Left ventricle myocardium superior (tissue), 1 donor: ENCODE results near the gene PIK3R3. TPM values are rescaled to one million over a fixed set of nuclear protein-coding genes. Genes with fewer than 3 reads are reported as not detected.

ENCODE experiments used
- ATAC-seq: fragments of 200-7000 bp; cut with Tn5 transposase; one replicate; pipeline ENCODE4 v1.9.1; 2020; ENCODE audit warnings: mild to moderate bottlenecking, moderate library complexity
- DNase-seq: peaks from one replicate; pipeline ENCODE4 v3.0.0-alpha.2; 2020
- intact Hi-C: fragments of 100-400 bp; cut with micrococcal nuclease; formaldehyde crosslinking; loops from one replicate; pipeline ENCODE4 v1.11.0; 2022
- long read RNA-seq: library from polyadenylated mRNA; unstranded; transcript quantifications from one replicate; pipeline ENCODE4 v2.0.0, GENCODE V29; 2021
- total RNA-seq: library from RNA; stranded (reverse); fragmentation: NEBNext Ultra II Directional; extraction: Animal tissue kit (Norgen Biotek cat#: 25700); gene quantifications from one replicate; pipeline ENCODE4 v1.2.1, GENCODE V29; 2021
- donor health status: DM: no; HTN: yes; CAD: no; lungs with severe emphysema.

PIK3R3 gene
- 26.2 TPM for total RNA-seq
- long read RNA-seq, full-length matches to known transcripts = 15 of 36 reads
- long read RNA-seq, partial matches to known transcripts = 5 of 36 reads
- long read RNA-seq, other reads (novel, unspliced or antisense) = 16 of 36 reads

- peak; percentile 98 for DNase-seq
- intact Hi-C loops = loop anchor here (5.0 kb wide), 1 partner anchor 45 kb away; the partner anchor contains the start of genes P3R3URF and TSPAN1
- peak; percentile 96 for ATAC-seq
These were observed at the start of gene PIK3R3 for GRCh38 chr1:46132529-46133180. TSS of gene PIK3R3 (minus strand) at chr1:46132629. CDS start at chr1:46131952, 677 bp downstream.

DNA sequence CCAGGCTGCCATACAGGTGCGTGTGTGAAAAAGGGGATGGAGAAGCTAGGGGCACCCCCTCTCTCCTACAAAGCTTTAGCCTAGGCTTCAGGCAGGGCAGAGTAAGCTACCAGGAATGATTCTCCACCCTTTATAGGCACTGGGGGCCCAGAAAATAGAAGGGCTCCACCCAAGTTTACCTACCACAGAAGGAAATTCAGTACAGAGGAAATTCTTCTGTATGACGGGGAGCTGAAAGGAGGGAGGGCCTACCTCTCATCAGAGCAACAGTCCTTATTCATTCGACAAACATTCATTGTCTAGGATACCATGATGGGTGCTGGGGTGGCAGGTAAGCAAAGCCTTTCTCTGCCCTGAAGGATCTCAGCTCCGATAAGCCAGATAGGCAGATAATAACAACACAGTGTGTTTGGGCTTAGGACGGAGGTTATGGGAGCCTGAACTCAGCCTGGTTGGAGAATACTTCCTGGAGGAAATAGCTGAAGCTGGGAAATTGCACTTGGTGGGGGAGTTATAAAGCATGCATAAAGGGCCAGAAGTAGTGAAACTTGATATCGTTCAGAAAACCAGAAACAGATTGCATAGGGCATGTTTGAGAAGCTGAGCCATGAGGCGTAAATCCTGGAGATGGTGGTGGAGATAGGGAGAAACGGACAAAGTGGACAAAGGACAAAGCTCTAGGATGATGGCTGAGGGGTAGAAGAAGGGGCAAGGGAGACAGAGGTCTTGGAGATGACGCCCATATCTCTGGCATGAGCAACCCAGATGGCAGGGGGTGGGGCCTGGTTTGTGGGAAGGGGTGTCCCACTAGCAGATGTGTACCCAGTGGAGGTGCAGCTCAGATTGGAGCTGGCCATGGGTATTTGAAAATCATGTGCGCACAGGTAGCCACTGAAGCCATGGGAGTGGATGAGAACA is 49.2 kb upstream of the PIK3R3 start:
- DNase-seq = no peak
- ATAC-seq = no peak
- intact Hi-C loops = no loop called here

DNA sequence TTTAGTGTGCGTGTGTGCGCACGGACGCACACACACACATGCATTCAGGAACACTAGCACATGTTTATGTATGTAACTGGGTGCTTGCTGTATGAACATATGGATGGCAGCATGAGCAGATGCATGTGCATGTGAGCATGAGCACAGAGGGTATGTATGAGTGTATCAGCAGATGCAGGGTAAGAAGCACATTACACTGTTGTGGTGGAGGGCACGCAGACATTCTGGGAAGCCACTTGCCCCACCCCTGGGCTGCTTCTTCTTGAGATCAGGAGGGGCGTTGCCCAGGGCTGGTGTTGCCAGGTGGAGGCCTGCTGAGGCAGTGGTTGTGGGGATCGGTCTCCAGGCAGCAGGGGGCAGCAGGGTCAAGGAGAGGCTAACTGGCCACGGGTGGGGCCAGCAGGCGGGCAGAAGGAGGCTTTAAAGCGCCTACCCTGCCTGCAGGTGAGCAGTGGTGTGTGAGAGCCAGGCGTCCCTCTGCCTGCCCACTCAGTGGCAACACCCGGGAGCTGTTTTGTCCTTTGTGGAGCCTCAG is 47.7 kb upstream of the PIK3R3 start:
- DNase-seq (no peak), ATAC-seq (peak; percentile 8)
- intact Hi-C loops = no loop called here

GRCh38 chr1:46179138-46180081 is 47.0 kb upstream of the PIK3R3 start:
- intact Hi-C loops = loop anchor here (2.0 to 5.0 kb wide), 2 partner anchors 47 to 143 kb away; partner anchors contain the start of gene PIK3R3
- DNase-seq (peak; percentile 68), ATAC-seq (peak; percentile 78)

DNA sequence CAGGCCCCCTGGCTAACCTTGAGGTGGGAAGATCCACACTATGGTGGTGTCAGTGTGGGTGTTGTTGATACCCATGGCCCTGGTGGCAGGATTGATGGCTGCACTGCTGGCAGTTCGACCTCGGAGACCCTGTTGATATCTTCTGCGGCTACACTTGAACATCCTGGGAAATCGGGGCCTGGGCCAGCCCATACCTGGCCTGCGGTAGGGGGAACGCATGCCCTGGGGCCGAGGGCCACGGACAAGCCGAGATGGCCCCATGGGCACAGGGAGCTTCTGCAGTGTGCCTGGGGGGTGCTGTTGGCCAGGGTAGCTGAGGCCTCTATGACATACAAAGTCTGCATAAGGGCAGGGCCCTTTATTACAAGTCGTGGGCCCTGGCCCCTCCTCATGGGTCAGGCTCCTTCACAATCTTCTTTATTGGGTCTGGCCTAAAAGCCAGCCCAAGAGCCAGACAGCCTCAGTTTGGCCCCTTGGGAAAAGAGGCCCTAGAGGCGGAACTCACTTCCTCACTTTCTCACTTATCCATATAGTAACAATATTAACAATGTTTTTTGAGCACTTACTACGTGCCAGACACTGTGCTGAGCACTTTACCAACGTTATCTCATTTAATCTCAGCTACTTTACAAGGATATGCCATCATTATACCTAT is 43.9 kb upstream of the PIK3R3 start, which contains the start of gene P3R3URF:
Gene P3R3URF (minus strand): TSS at position 278 of the 655 bp plus-strand sequence. CDS start 17 bp downstream, at position 261.
- ATAC-seq (no peak), DNase-seq (no peak)
- intact Hi-C loops = loop anchor here (5.0 kb wide), 1 partner anchor 44 kb away; the partner anchor contains the start of gene PIK3R3

DNA sequence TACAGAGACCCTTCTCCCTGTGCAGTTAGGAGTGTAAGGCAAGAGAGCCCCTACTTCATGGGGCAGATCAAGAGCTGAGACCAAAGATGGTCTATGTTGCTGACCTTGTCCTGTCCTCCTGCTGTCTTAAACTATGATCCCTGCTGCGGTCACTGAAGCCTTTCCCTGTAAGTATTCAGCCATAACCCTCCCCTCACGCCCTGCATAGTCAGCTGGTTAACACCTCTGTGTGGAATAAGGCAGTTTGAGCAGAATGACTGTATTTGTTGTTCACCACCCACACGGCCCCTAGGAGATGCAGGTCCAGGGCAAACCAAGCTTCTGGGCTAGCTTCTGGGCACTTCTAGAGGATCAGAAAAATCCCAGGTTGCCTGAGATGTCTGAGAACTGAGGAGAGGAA is 42.8 kb upstream of the PIK3R3 start:
- intact Hi-C loops = loop anchor here (5.0 kb wide), 1 partner anchor 43 kb away; the partner anchor contains the start of gene PIK3R3
- no peak for DNase-seq
- ATAC-seq = no peak

DNA sequence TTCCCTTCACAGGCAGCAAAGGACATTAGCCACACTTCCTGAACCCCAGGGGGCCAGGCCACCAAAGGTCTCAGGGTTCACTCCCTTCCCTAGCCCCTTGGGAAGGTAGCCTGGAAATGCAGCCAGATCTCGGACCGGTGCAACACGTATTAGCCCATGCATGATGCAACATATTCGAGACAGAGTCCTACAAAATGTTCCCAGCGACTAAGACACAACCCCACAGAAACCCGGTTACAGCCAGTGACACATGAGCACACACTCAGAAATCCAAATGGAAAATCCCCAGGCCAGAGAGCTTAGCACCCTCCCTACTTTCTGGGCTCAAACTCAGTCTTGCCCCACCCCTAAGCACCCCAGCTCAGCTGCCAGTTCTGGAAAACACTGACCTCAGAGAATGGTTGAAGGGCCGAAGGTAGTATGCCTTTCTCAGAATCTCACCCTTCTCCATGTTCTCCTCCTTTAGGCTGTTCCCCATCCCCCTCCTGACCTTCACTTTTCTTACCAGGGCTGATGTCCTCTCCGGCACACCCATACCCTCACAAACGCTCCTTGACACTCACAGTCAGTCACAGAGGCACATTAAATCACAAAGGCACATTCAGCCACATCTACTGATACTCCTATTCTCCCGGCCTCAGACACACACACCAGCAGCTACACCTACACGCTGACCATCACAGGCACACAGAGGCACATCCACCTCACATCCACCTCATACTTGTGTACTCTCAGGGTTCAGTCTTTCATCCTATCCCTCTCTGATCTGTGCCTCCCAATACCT is 42.2 kb upstream of the PIK3R3 start, which contains the start of gene TSPAN1:
Gene TSPAN1 (plus strand): TSS at position 640 of the 784 bp plus-strand sequence. CDS start 6,021 bp downstream, outside the sequence.
- intact Hi-C loops = loop anchor here (5.0 kb wide), 1 partner anchor 42 kb away; the partner anchor contains the start of gene PIK3R3
- DNase-seq (peak; percentile 48), ATAC-seq (peak; percentile 53)

- DNase-seq (no peak), ATAC-seq (peak; percentile 40)
- intact Hi-C loops = no loop called here
These were observed 41.0 kb upstream of the PIK3R3 start for GRCh38 chr1:46173361-46173856.

- DNase-seq (no peak), ATAC-seq (no peak)
- intact Hi-C loops = no loop called here
These were observed 39.9 kb upstream of the PIK3R3 start for GRCh38 chr1:46172321-46172720.

DNA sequence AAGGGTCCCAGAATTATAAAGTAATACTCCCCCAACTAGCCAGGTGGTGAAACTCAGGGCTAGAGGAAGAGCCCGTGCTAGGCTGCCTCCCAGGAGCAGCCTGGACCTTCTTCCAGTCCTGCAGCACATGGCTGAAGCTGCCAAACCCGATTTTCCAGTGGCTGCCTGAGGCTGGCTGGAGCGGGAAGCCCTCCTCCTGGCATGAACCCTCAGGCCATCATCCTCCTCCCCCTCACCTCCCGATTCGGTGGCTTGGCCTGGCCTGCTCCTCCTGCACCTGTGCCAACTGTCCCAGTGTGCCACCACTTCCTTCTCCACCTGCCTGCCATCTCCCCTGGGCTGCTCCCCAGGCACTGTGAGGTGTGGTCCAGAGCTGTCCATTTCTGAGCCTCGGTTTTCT is 39.4 kb upstream of the PIK3R3 start:
- intact Hi-C loops = no loop called here
- DNase-seq (no peak), ATAC-seq (peak; percentile 12)

DNA sequence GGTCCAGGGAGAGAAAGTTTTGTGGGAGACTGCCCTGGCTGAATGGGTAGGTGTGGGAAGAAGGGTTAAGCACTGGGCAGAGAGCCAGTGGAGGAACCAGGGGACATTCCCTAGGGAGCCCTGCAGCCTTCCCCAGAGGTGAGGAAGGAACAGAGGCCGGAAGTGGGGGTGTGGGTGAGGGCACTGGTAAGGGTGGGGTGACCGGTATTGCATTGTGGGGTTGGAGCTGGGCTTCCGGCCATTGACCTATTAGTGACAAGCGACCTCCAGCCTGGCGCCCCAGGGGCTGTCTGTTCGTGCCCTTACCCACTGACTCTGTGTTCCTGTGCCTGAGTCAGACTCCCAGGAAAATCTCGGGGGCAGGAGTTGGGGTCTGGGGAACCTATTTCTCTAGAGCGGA is 38.9 kb upstream of the PIK3R3 start:
- DNase-seq = peak; percentile 44
- peak; percentile 30 for ATAC-seq
- intact Hi-C loops = no loop called here

GRCh38 chr1:46169811-46170454 is 37.5 kb upstream of the PIK3R3 start:
- intact Hi-C loops = no loop called here
- ATAC-seq (no peak), DNase-seq (no peak)

DNA sequence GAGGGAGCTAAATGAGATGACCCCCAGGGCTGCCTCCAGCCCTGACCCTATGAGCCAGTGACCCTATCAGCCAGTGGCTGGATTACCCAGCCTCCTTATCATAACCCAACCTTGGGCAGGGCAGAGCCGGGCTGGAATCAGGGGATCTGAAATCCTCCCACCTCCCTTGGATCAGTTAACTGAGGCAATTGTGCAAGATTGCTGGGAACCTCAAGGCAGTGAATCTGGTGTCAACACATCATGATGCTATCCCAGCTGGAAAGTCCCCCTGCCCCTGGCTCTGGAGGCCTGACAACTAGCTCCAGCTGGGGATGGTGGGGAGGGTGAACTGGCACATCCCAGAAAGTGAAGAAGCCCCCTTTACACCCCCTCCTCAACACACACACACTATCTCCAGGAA is 36.0 kb upstream of the PIK3R3 start:
- ATAC-seq (no peak), DNase-seq (no peak)
- intact Hi-C loops = no loop called here

DNA sequence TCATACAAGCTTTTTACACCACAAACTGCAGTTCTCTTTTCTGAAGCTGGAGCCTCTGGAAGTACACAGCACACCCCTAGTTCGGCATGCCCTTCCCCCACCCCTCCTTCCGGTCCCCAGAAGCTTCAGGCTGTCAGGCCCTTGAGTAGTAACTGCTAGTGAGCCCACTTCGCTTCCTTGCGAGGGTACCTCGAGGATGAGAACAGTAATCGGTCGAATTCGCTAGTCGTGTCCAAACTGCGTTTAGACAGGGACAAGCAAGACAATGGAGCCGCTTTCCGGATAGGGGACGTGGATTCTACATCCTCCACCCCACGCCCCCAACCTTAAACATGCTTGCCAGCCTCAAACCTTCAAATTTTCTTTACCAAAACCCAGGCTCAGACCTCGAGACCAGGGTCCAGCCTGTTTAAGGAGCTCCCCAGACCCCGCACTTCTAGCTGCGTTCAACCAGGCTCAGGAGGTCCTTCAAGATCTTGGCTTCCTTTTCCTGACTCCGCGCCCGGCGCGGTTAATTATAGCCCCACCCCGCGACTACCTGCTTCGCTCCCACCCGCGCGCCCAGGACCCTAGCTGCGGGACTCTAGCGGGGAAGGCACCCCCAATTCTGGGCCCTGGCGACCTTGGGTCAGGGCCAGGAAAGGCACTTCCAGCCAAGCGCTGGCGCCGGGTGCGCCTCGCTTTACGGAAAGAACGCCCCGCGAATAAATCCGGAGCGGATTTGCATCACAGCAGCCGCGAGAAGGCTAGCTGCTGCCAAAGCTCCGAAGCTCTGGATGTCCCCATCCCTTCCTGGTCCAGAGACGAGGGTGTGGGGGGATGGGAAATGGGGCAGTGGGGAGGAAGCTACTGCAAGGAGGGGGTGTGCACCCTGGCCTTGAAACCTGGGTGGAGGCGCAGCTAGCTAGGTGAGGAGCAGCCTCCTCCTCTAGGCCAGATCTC is 34.4 kb upstream of the PIK3R3 start:
- ATAC-seq (peak; percentile 68), DNase-seq (peak; percentile 66)
- intact Hi-C loops = no loop called here

- intact Hi-C loops = no loop called here
- ATAC-seq (no peak), DNase-seq (no peak)
These were observed 27.8 kb upstream of the PIK3R3 start for GRCh38 chr1:46160212-46160611.
